GM23338 (cell line): ENCODE measurements around the gene SP8. TPM values are rescaled to one million over a fixed set of nuclear protein-coding genes. Genes with fewer than 3 reads are reported as not detected.

ENCODE experiments used
- ATAC-seq: fragments of 200-7000 bp; cut with Tn5 transposase; 3 replicates; pipeline ENCODE4 v1.9.1; 2020
- DNase-seq: peaks from one replicate; pipeline ENCODE4 v3.0.0-alpha.2; 2015; ENCODE audit warnings: low spot score
- H2AFZ ChIP-seq: fragments of 200-600 bp; sonication (generic); 2 replicates; pipeline ENCODE4 v1.8.0; 2016; ENCODE audit warnings: antibody characterized with exemption, mild to moderate bottlenecking, moderate library complexity
- H3F3A ChIP-seq: fragments of 200-600 bp; sonication (generic); replicated peaks from 2 replicates; pipeline ENCODE4 v1.8.0; 2017; ENCODE audit warnings: antibody characterized with exemption, mixed run types, low read depth
- H3K27ac ChIP-seq: fragments of 200-600 bp; sonication (generic); 2 replicates; pipeline ENCODE4 v1.6.1; 2016; ENCODE audit warnings: low read depth
- H3K27me3 ChIP-seq: fragments of 200-600 bp; sonication (generic); 2 replicates; pipeline ENCODE4 v1.8.0; 2016; ENCODE audit warnings: mild to moderate bottlenecking, mixed run types, moderate library complexity; ENCODE audit not compliant: insufficient read depth
- H3K36me3 ChIP-seq: fragments of 200-600 bp; sonication (generic); 2 replicates; pipeline ENCODE4 v1.8.0; 2016; ENCODE audit warnings: mild to moderate bottlenecking; ENCODE audit not compliant: insufficient read depth
- H3K4me1 ChIP-seq: fragments of 200-600 bp; sonication (generic); 2 replicates; pipeline ENCODE4 v1.8.0; 2016; ENCODE audit warnings: mild to moderate bottlenecking, moderate library complexity; ENCODE audit not compliant: insufficient read depth
- H3K4me2 ChIP-seq: fragments of 200-600 bp; sonication (generic); 2 replicates; pipeline ENCODE4 v1.7.1; 2017; ENCODE audit warnings: mixed run types
- H3K4me3 ChIP-seq: fragments of 200-600 bp; sonication (generic); 2 replicates; pipeline ENCODE4 v1.6.1; 2016; ENCODE audit warnings: mixed run types
- H3K79me2 ChIP-seq: fragments of 200-600 bp; sonication (generic); replicated peaks from 2 replicates; pipeline ENCODE4 v1.8.0; 2017; ENCODE audit warnings: mild to moderate bottlenecking; ENCODE audit not compliant: insufficient read depth
- H3K9me2 ChIP-seq: fragments of 200-600 bp; sonication (generic); 2 replicates; pipeline ENCODE4 v1.8.0; 2017; ENCODE audit not compliant: insufficient read depth
- H4K20me1 ChIP-seq: fragments of 200-600 bp; sonication (generic); replicated peaks from 2 replicates; pipeline ENCODE4 v1.8.0; 2017; ENCODE audit warnings: mild to moderate bottlenecking; ENCODE audit not compliant: insufficient read depth
- H3K27ac Mint-ChIP-seq: 2 replicates; pipeline ENCODE4 v1.8.0; 2020; ENCODE audit warnings: inconsistent platforms, mild to moderate bottlenecking, moderate library complexity, mixed read lengths
- H3K27me3 Mint-ChIP-seq: 3 replicates; pipeline ENCODE4 v1.8.0; 2022; ENCODE audit warnings: low read depth, mild to moderate bottlenecking, moderate library complexity, mixed read lengths, inconsistent platforms; ENCODE audit not compliant: insufficient read depth, poor library complexity
- H3K36me3 Mint-ChIP-seq: 3 replicates; pipeline ENCODE4 v1.8.0; 2021; ENCODE audit warnings: low read depth, mild to moderate bottlenecking, inconsistent platforms, moderate library complexity, mixed read lengths
- H3K4me1 Mint-ChIP-seq: 3 replicates; pipeline ENCODE4 v1.8.0; 2020; ENCODE audit warnings: mild to moderate bottlenecking, inconsistent platforms, mixed read lengths
- H3K4me3 Mint-ChIP-seq: 3 replicates; pipeline ENCODE4 v1.8.0; 2021; ENCODE audit warnings: moderate library complexity, mild to moderate bottlenecking, inconsistent platforms, mixed read lengths
- H3K9me3 Mint-ChIP-seq: 3 replicates; pipeline ENCODE4 v1.8.0; 2020; ENCODE audit warnings: moderate library complexity, mild to moderate bottlenecking, inconsistent platforms, mixed read lengths
- CTCF ChIP-seq, 2 experiments: fragments of 200-600 bp in 1 of 2; sonication (generic) in 1 of 2; conservative IDR thresholded peaks; 2 replicates each; pipeline versions ENCODE4 v1.5.1 to v1.6.1; 2016 to 2017; ENCODE audit warnings: antibody characterized with exemption in 2 of 2, low read depth in 2 of 2, mild to moderate bottlenecking in 2 of 2, moderate library complexity in 1 of 2
- ETS1 ChIP-seq: IDR thresholded peaks from 2 replicates; pipeline ENCODE4 v1.6.1; 2016; ENCODE audit warnings: antibody characterized with exemption
- EZH2 ChIP-seq: fragments of 200-600 bp; sonication (generic); IDR thresholded peaks from one replicate; pipeline ENCODE4 v1.8.0; 2017; ENCODE audit warnings: antibody characterized with exemption, mild to moderate bottlenecking, low read depth; ENCODE audit not compliant: unreplicated experiment
- EZH2phosphoT487 ChIP-seq: fragments of 200-600 bp; sonication (generic); IDR thresholded peaks from one replicate; pipeline ENCODE4 v1.8.1; 2018; ENCODE audit warnings: antibody characterized with exemption; ENCODE audit not compliant: unreplicated experiment
- NANOG ChIP-seq: IDR thresholded peaks from 2 replicates; pipeline ENCODE4 v1.6.1; 2016; ENCODE audit warnings: antibody characterized with exemption, borderline replicate concordance
- REST ChIP-seq: IDR thresholded peaks from one replicate; pipeline ENCODE4 v1.6.1; 2018; ENCODE audit warnings: antibody characterized with exemption; ENCODE audit not compliant: unreplicated experiment
- STAT1 ChIP-seq: IDR thresholded peaks from one replicate; pipeline ENCODE4 v1.6.1; 2016; ENCODE audit warnings: antibody characterized with exemption; ENCODE audit not compliant: unreplicated experiment
- polyA plus RNA-seq: library from polyadenylated mRNA; unstranded; fragments of >200 nt; fragmentation: Nextera tagmentation; extraction: Ambion mirVana; gene quantifications from 2 replicates; pipeline ENCODE4 v1.2.1, GENCODE V29; 2016
- total RNA-seq: library from RNA; depleted of rRNA; stranded (reverse); fragments of >200 nt; shearing (Covaris generic); gene quantifications from 2 replicates; pipeline ENCODE4 v1.2.3, GENCODE V29; 2014

Gene SP8
- total and polyA plus RNA-seq, 2 experiments from 2014 or later: 3.7 to 6.7 TPM

- Histone ChIP-seq H3K36me3 (no peaks in the 10 kb centered on the region), H3K27me3 (peaks cover 68% of the 10 kb centered on the region), H2AFZ (no peak overlapping the region), H3F3A (peaks cover 19% of the 10 kb centered on the region; the same call in 1 of the 2 replicates), H3K27ac (no peak overlapping the region), H3K4me1 (peaks cover 72% of the 10 kb centered on the region), H3K4me3 (peak overlapping the region; percentile 67), H3K4me2 (peak overlapping the region; percentile 84), H3K79me2 (no peaks in the 10 kb centered on the region), H3K9me2 (no peaks in the 10 kb centered on the region), H4K20me1 (no peaks in the 10 kb centered on the region)
- DNase-seq: peak; percentile 31
- Mint-ChIP-seq H3K36me3 (no peaks in the 10 kb centered on the region; the same call in 2 of the 3 replicates), H3K4me1 (peaks cover 68% of the 10 kb centered on the region), H3K9me3 (no peaks in the 10 kb centered on the region), H3K4me3 (peak overlapping the region; percentile 60), H3K27me3 (peaks cover 75% of the 10 kb centered on the region), H3K27ac (no peak overlapping the region)
- ATAC-seq: no peak
- TF ChIP-seq NANOG (no peak), EZH2 (peak; percentile 18), ETS1 (no peak)
These were observed 8.0 kb upstream of the SP8 start for GRCh38 chr7:20794676-20795075.

- no peak overlapping the region for H3K27ac ChIP-seq
- no peaks in the 10 kb centered on the region for H3K79me2 ChIP-seq
- H3K4me1 ChIP-seq: peaks cover 75% of the 10 kb centered on the region
- DNase-seq (peak; percentile 60), ATAC-seq (no peak)
- Mint-ChIP-seq H3K36me3 (no peaks in the 10 kb centered on the region; the same call in 2 of the 3 replicates), H3K9me3 (no peaks in the 10 kb centered on the region), H3K27me3 (peaks cover 77% of the 10 kb centered on the region), H3K27ac (no peak overlapping the region), H3K4me1 (peaks cover 66% of the 10 kb centered on the region), H3K4me3 (peak overlapping the region; percentile 71)
- no peak overlapping the region for H2AFZ ChIP-seq
- H3K36me3 ChIP-seq: no peaks in the 10 kb centered on the region
- peak overlapping the region; percentile 67 for H3K4me3 ChIP-seq
- H3K9me2 ChIP-seq: no peaks in the 10 kb centered on the region
- peak overlapping the region; percentile 84 for H3K4me2 ChIP-seq
- H3F3A ChIP-seq: peaks cover 19% of the 10 kb centered on the region; the same call in 1 of the 2 replicates
- H4K20me1 ChIP-seq: no peaks in the 10 kb centered on the region
- TF ChIP-seq STAT1 (no peak), EZH2phosphoT487 (no peak), ETS1 (no peak), EZH2 (peak; percentile 79), CTCF (conservative IDR thresholded peaks at IDR 0.05; ENCODE audit: low read depth in 2 of 2) (0 out of 4 replicates have a peak, but pooled peaks of 1 of the 2 experiments have one; percentile 19), REST (no peak)
- H3K27me3 ChIP-seq: peaks cover 76% of the 10 kb centered on the region
These were observed 7.2 kb upstream of the SP8 start for GRCh38 chr7:20793694-20794394.
